ENCODE data around the gene KRTAP5-11. TPM values are rescaled to one million over a fixed set of nuclear protein-coding genes. Genes with fewer than 3 reads are reported as not detected.

Gene KRTAP5-11
- total and polyA plus RNA-seq, 2 of the 8 experiments (the other 6 are each of a cell fraction or from before 2014, with no cell fraction given), result not detected

- no peak overlapping the region for H3K56ac ChIP-seq (replicated peaks; ENCODE audit: insufficient read length, low read depth, low read length)
- no peak for FAIRE-seq
- no peaks in the 10 kb centered on the region for H3K79me2 ChIP-seq (ENCODE audit: control insufficient read depth in 1 of 2, insufficient read depth in 2 of 2, low read length in 2 of 2)
Measured at GRCh38 chr11:71551711-71552110, 31.0 kb downstream of the KRTAP5-11 start.

More at GRCh38 chr11:71551711-71552110, 31.0 kb downstream of the KRTAP5-11 start:
- H3K36me3 ChIP-seq (ENCODE audit: control insufficient read depth in 2 of 4, insufficient read depth in 4 of 4, low read length in 3 of 4), result no peaks in the 10 kb centered on the region
- no peak overlapping the region for H2BK15ac ChIP-seq (ENCODE audit: low read length)
- no peak overlapping the region for H3K14ac ChIP-seq (ENCODE audit: insufficient read length)
- no peak overlapping the region for H2AK5ac ChIP-seq (ENCODE audit: low read depth, low read length)
- no peak overlapping the region for H2AFZ ChIP-seq (ENCODE audit: low read length)
- no peak overlapping the region for H4K8ac ChIP-seq (ENCODE audit: extremely low read depth, insufficient read depth, low read length)
- H3K9me3 ChIP-seq (ENCODE audit: insufficient read depth in 2 of 2, low read depth in 1 of 2, low read length in 1 of 2), result peaks cover under 1 to 8% of the 10 kb centered on the region in 2 experiments; a peak in 1 of 4 replicates
- H2BK12ac ChIP-seq (ENCODE audit: low read depth, low read length), result no peak overlapping the region
- H3K79me1 ChIP-seq (ENCODE audit: low read depth, low read length), result no peaks in the 10 kb centered on the region
- no peak overlapping the region for H3K4ac ChIP-seq (replicated peaks; ENCODE audit: insufficient read length, low read depth, low read length)
- H4K5ac ChIP-seq (ENCODE audit: insufficient read length, low read depth, low read length), result no peak overlapping the region
- no peaks in the 10 kb centered on the region for H3K27me3 ChIP-seq (replicated peaks in 1 of 4; ENCODE audit: control insufficient read depth in 3 of 4, extremely low read depth in 1 of 4, insufficient read depth in 3 of 4, low read length in 3 of 4)
- 0 out of 7 replicates have a peak, but pooled peaks cover 0 to 2% (median 0%) of the 10 kb centered on the region in 4 experiments for H3K4me1 ChIP-seq (replicated peaks in 1 of 4; ENCODE audit: control insufficient read depth in 3 of 4, insufficient read depth in 4 of 4, low read length in 3 of 4)
- no peak overlapping the region for H2BK20ac ChIP-seq (ENCODE audit: low read length)
- no peak for TF ChIP-seq NANOG (IDR thresholded peaks at IDR 0.05; ENCODE audit: insufficient read depth, low read depth, low read length, poor library complexity, severe bottlenecking)
- TF ChIP-seq MAFK (IDR thresholded peaks at IDR 0.05; ENCODE audit: low read depth, low read length), result 0 out of 2 replicates have a peak, but pooled peaks have one; percentile 19
- H2BK5ac ChIP-seq (ENCODE audit: low read depth, low read length), result no peak overlapping the region
- H3K4me2 ChIP-seq (ENCODE audit: insufficient read depth in 1 of 2, low read depth in 2 of 2, low read length in 2 of 2), result no peak overlapping the region
- no peak for DNase-seq (ENCODE audit: low read depth in 1 of 2, low spot score in 2 of 2)
- no peak overlapping the region for H3K9ac ChIP-seq (replicated peaks in 1 of 4; ENCODE audit: extremely low read depth in 1 of 4, low read depth in 3 of 4, low read length in 3 of 4)
- no peak overlapping the region for H3K27ac ChIP-seq (ENCODE audit: low read depth, low read length)
- H4K91ac ChIP-seq (replicated peaks; ENCODE audit: insufficient read length, low read length), result no peak overlapping the region
- H4K20me1 ChIP-seq (replicated peaks in 1 of 2; ENCODE audit: control insufficient read depth in 1 of 2, insufficient read depth in 2 of 2, low read length in 2 of 2), result no peaks in the 10 kb centered on the region
- POLR2A ChIA-PET (ENCODE audit: partially characterized antibody), result no interaction called here
- H2BK120ac ChIP-seq (replicated peaks; ENCODE audit: low read depth, low read length), result no peak overlapping the region
- H3K4me3 ChIP-seq (ENCODE audit: extremely low read depth in 1 of 4, insufficient read depth in 2 of 4, low read depth in 3 of 4, low read length in 4 of 4), result no peak overlapping the region
- no peak overlapping the region for H3K23ac ChIP-seq (ENCODE audit: insufficient read length)
- H3K18ac ChIP-seq (ENCODE audit: extremely low read depth, low read length), result no peak overlapping the region
- CTCF ChIA-PET (ENCODE audit: partially characterized antibody), result interaction anchor here (4.0 kb wide), 1 partner anchor 12 kb away, joined by 15 read pairs; no protein-coding TSS in a partner anchor
- H3K23me2 ChIP-seq (ENCODE audit: low read depth, low read length), result peaks cover 2% of the 10 kb centered on the region; the same call in 1 of the 2 replicates
- WGBS, 2 experiments (ENCODE audit: extremely low coverage in 1 of 2, insufficient coverage in 1 of 2, insufficient read length in 1 of 2, insufficient replicate concordance in 2 of 2, low coverage in 1 of 2, low lambda C conversion rate in 2 of 2, missing lambda C conversion rate in 1 of 2), result 100% methylated on average over 1 of the region's 1 CpG; no CpG with 5 or more reads in 1 of the 2 experiments

All from H1 (cell line).